ENCODE results near the gene STUB1.

Gene STUB1

DNA sequence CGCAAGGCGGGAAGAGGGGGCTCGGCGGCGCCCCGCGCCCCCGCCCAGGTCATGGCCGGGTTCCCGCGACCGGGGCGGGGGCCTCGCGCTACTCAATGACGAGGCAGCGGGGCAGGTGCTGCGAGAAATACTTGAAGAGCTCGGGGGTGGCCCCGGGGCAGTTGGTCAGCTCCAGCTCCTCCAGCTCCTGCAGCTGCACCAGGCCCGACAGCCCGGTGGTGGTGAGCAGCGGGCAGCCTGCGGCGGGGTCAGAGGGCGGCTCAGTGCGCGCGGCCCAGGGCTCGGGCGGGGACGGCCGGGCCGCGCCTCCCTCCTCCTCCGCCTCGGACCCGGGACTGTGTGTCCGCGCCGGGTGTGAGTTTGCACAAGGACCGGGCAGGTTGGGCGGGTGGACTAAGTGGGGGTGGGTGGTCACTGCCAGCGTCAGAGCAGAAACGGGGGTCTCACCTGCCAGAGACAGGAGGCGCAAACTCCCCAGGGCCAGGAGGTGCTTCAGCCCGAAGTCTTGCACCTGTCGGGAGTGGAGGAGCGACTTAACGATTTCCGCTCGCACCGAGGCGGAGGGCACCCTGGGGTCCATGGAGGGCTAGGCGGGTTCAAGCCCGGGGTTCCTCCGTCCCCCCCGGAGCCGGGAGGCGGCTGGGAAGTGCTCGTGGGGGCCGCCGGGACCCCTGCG lies 14.1 kb downstream of the STUB1 start:
- no peak overlapping the region for H3K4me3 ChIP-seq (ENCODE audit: low read length)
- TF ChIP-seq ZNF274 (IDR thresholded peaks at IDR 0.05; ENCODE audit: low read depth, low read length), result no peak

DNA sequence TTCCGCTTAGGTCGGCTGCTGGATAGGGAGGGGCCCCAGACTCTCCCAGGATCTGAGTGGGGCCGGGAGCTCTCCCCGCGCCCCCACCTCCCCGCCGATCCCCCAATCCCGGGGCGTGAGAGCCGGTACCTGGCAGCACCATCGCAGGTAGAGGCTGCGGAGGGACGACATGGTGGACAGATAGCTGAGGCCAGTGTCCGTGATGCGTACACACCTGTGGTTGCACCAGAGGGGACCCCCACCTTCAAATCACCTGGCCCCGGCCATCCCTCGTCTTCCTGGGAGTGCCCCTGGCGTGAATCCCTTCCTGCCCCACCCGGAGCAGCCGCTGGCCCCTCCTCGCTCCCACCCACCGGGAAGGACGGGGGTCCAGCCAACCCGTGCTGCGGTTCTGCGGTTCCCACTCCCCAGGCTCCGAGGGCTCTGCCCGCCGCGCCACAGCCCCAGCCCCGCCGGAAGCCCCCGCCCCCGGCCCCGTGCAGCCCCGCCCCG lies 14.7 kb downstream of the STUB1 start:
- H3K4me3 ChIP-seq (ENCODE audit: low read length), result no peak overlapping the region

DNA sequence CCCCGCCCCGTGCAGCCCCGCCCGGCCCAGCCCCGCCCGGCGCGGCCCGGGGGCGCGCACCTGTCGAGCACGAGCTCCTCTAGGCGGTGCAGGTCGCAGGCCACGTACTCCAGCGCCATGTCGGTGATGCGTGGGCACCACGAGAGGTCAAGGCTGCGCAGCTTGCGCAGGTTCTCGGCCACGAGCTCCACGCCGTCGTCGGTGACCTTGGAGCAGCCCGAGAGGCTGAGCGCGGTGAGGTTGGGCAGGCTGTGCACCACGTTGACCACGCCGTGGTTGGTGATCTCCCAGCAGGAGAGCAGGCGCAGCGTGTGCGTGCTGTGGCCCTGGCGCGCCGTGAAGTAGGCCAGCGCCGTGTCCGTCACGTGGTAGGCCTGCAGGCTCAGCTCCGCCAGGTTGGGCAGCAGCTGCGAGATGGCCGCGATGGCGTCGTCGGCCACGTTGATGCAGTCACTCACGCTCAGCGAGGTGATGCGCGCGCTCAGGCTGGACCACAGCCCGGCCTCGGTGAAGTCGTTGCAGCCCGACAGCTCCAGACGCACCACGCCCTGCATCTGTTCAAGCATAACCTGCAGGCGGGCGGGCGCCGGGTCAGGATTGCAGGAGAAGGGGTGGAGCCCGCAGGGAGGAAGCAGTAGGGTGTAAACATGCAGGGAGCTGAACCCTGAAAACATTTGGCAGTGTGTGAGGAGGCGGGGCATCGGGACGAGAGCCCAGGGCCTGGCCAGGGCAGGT lies 15.3 kb downstream of the STUB1 start:
- no peak for TF ChIP-seq ZNF274 (IDR thresholded peaks at IDR 0.05; ENCODE audit: low read depth, low read length)
- H3K4me3 ChIP-seq (ENCODE audit: low read length), result no peak overlapping the region; the same call in 1 of the 2 replicates

More for the DNA sequence above, 14.7 kb downstream of the STUB1 start:
- TF ChIP-seq ZNF274 (IDR thresholded peaks at IDR 0.05; ENCODE audit: low read depth, low read length), result no peak

DNA sequence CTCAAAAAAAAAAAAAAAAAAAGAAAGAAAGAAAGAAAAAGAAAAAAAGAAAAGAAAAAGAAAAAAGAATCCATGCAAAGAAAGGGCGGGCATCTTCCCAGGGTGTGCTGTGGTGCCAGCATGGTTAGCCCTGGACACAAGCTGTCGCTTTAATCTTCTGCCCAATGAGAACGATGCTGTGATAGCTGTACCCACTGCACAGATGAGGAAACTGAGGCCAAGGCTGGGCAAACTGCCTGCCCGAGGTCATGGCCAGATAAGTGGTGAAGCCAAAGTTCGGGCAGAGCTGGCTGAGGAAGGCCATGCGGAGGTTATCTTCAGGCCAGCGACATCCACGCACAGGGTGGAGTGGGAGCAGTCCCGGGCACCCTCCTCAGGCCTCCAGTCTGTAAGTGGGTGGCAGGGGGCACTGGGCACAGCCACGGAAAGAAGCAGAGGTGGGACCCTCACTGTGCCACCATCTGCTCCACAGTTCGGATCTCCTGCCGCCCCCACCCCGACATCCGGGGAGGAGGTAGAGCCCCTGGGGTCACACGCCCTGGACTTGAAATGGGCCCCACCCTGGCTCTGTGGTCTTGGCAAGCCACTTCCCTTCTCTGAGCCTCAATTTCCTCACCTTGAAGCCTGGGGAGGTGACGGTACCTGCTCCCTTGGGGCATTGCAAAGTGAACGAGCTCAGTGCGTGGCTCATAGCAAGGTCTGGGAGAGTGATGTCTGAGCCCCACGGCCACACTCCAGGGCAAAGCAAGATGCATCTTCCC lies 18.9 kb downstream of the STUB1 start:
- H3K4me3 ChIP-seq (ENCODE audit: low read length), result no peak overlapping the region
- TF ChIP-seq ZNF274 (IDR thresholded peaks at IDR 0.05; ENCODE audit: low read depth, low read length), result no peak

DNA sequence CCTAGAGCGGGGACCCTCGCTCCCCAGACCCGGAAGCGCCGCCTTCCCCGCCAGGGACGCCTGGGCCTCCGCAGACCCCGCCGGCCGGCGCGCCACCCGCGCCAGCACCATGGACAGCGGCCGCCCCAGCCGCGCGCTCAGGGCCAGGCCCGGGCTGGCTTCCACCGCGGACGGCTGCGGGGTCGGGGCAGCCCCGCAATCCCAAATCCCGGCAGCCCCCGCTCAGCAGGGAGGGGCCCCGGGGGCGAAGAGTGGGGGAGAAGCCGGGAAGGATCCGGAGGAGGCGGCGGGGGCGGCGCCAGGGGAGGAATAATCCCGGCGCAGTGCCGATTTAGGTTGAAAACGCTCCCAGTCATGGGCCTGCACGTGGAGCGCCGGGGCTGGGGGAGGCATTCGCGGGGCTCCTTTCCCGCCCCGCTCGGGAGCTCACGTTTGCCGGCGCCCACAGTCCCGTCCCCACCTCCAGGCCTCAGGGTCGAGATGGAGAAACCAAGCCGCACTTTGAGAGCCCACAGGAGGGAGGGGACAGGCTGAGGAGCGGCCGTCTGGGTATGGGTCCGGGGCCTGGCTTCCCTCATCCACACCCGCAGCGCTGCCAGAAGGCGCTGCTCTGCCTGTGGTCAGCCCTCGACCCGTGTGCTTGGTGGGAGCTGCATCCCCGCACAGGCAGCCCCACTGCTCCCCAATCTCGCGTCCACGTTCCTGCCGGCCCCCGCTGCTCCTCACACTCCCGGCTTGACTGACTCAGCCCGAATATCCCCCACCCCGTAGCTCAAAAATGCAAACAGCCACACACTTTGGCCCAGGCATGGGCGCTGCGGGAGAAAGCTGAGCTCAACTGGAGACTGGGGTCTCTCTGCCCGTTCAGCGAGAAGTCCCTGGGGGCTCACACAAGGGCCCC lies 20.7 kb downstream of the STUB1 start:
- TF ChIP-seq ZNF274 (IDR thresholded peaks at IDR 0.05; ENCODE audit: low read depth, low read length), result no peak
- H3K4me3 ChIP-seq (ENCODE audit: low read length), result no peak overlapping the region

DNA sequence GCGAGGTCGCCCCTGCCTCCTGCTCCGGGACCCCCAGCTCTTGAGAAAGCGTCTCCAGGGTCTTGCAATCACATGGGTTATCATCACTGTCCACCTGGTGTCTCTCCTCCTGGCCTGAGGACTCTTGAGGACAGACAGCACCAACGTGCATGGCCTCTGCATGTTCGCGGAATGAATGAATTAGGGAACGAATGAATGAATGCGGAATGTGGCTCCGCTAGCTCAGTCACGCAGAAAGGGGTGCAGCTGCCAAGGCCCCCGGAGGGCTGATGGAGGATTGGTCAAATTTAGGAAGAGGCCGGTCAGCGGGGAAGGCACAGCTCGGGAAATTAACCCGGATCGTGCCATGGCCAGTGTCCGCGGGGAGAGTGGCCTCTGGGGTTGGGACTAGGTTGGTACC lies 22.1 kb downstream of the STUB1 start:
- no peak for TF ChIP-seq ZNF274 (IDR thresholded peaks at IDR 0.05; ENCODE audit: low read depth, low read length)
- no peak overlapping the region for H3K4me3 ChIP-seq (ENCODE audit: low read length)

DNA sequence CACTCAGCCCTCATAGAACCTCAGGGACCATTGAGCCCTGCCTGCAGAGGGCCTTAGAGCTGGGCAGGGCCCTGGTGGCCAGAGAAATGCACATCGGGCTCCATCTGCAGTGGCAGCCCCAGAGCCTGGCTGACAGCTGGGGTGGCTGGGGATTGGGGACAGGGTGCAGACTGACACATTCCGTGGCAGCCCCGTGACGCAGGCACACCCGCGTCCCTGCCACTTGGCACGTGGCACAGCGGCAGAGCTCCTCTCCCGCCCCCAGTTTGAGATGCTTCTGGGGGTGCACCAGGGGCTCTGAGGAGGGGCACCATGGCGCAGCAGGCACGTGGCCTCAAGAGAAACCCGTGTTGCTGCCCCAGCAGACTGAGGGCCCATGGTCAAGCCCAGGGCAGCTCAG lies 23.2 kb downstream of the STUB1 start:
- no peak overlapping the region for H3K4me3 ChIP-seq (ENCODE audit: low read length)
- TF ChIP-seq ZNF274 (IDR thresholded peaks at IDR 0.05; ENCODE audit: low read depth, low read length), result no peak

DNA sequence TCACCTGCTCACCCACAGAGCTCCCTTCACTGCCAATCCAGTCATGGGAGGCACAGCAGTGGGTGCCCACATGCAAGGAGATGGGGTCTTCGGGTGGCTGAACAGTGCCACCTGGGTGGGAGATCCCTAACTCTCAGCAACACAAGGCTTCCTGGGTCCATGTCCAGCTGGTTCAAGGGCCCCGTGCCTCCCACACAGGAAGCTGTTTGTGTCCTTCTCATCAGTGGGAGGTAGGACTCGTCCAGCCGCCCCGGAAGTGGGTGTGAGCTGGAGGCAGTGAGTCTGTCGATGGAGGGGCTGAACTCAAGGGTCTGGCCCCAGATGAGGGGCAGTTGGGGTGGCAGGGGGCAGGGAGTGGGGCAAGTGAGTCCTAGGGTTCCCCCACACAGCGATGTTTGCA lies 23.8 kb downstream of the STUB1 start:
- no peak for TF ChIP-seq ZNF274 (IDR thresholded peaks at IDR 0.05; ENCODE audit: low read depth, low read length)
- no peak overlapping the region for H3K4me3 ChIP-seq (ENCODE audit: low read length)

DNA sequence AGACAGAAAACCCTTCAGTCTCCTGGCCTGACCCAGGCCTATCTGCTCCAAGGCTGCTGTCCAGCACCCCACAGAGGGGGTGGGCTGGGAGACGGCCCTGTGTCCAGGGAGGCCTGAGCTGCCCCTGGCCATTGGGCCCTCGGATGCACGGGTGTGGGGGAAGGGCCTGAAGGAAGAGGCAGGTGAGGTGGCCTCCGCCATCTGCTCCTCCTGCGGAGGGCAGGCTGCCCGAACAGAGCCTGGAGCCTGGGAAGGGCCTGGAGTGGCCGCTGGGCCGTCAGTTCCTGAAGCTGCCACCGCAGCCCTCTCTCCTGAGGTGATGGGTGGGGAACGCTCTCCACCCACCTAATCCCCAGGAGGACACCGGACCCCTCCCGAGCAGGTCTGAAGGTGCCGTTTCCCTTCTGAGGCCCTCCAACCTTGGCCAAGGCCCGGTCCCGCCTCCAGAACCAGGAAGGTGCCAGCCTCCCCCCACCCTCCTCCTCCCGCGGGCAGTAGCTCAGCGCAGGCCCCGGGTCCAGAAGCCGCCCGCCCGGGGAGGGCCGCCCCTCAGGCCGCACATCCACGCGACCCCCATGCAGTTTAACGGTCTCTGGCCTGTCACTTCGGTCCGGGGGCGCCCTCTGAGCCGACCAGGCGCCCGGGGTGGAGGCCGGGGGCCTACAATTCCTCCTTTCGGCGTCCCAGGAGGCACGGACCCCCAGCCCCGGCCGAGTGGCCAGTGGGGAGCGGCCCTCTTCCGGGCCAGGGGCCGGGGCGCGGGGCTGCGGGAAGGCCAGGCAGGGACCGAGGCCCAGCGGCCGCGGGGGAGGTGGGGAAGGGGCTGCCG lies 24.6 kb downstream of the STUB1 start:
- no peak for TF ChIP-seq ZNF274 (IDR thresholded peaks at IDR 0.05; ENCODE audit: low read depth, low read length)
- no peak overlapping the region for H3K4me3 ChIP-seq (ENCODE audit: low read length)

DNA sequence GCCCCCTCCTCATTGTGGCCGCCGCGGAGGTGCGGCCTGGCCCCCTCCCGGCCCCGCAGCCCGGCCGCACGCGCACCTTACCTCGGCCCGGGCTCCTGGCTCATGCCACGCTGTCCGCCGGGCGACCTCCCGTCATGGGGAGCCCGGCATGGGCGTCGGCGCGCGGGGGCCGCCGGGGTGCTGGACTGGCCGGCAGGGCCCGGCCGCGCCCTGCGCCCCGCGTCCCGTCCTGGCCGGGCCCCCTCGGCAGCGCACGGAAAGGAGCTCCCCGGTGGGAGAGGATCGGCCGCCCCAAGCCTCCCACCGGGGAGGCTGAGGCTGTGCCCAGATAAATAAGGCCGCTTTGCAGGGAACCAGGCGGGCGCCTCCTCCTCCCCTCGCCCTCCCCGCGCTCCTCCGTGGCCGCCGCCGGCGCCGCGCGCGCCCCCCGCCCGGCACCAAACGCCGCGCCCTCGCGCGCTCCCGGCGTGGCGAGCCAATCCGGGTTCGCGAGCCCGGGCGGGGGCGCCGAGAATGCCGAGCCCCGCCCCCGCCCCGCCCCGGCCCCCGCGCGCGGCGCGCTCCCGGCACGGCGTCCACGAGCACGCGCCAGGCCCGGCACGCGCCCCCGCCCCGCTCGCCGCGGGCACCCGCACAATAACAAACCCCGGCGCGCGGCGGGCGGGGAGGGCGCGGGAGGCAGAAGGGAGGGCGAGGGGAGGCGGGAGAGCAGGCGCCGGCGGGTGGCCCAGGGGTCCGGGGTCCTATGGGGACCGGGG lies 25.4 kb downstream of the STUB1 start, which contains the start of gene FBXL16:
Gene FBXL16, minus strand, starts transcription at position 371 of the 758 bp plus-strand sequence. CDS start 8,396 bp downstream, outside the sequence.
- no peak for TF ChIP-seq ZNF274 (IDR thresholded peaks at IDR 0.05; ENCODE audit: low read depth, low read length)
- no peak within 1 kb of the TSS for H3K4me3 ChIP-seq (ENCODE audit: low read length)

DNA sequence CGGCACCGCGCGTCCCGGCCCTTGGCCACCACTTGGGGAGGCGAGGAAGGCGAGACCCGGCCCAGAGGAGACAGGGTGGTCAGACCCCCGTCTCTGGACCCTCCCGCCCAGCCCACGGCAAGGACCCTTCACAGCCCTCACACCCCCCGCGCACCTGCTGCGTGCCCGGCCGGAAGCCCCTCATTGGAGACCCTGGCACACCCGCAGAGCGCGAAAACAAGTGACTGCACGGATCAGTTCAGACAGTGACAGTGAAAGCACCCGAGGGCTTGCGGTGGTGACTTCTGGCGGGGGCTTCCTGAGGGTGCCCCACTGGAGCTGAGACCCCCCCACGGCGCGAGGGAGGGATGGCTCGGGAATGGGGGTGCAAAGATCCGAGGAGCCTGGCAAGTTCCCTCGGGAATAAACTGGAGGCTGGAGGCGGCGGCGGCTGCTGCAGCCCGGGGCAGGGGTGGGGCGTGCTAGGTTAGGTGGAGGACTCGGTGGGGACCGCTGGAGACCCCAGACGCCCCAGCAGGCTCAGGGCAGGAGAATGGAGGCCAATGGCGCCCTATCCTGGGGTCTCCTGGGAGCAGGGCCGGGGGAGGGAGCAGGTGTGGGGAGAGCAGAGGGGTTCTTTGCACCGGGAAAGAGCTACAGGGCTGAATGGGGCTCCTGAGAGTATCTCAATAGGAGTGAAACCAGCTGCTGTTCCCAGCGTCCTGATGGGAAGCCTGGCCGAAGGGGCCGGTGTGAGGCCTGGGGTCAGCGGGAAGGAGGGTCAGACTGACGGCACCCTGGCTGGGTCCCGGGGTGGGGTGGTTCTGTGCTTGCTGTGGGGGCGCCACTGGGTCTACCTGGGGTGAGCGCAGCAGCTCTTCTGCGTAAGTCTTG lies 26.2 kb downstream of the STUB1 start:
- no peak for TF ChIP-seq ZNF274 (IDR thresholded peaks at IDR 0.05; ENCODE audit: low read depth, low read length)
- no peak overlapping the region for H3K4me3 ChIP-seq (ENCODE audit: low read length)
